ENCODE measurements around the gene PGLYRP1.

The PGLYRP1 gene

DNA sequence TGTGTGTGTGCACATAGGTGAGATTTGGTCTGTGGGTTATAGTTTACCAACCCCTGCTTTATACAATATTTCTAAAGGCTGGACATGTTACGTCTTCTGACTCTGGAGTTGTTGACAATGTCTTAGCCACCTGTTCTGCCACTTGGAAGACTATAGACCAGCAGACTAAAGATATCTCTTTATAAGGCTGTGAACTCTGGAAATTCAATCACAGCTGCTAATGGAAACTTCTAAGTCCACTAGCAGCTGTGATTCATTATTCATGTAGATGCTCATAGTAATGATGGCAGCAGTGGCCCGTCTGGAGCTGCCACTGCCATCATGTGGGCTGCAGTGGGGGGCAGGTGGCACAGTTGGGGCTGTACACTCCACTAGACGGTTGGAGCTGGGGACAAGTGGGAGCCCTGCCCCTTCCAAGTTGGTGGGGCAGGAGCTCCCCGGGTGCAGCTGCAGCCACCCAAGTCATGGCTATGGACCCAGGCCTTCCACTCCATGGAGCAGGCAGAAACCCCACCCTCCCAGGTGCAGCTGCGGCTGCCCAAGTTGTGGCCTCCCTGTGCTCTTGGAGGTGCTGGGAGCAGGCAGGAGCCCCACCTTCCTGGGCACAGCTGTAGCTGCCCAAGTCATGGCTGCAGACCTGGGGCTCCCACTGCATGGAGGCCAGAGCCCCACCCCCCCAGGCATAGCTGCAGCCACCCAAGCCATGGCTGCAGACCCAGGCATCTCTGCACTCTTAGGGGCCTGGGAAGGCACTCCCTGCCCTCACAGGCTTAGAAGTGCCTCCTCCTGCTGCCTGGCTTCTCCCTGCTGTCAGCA lies 9.1 kb upstream of the PGLYRP1 start:
- DNase-seq: no peak

DNA sequence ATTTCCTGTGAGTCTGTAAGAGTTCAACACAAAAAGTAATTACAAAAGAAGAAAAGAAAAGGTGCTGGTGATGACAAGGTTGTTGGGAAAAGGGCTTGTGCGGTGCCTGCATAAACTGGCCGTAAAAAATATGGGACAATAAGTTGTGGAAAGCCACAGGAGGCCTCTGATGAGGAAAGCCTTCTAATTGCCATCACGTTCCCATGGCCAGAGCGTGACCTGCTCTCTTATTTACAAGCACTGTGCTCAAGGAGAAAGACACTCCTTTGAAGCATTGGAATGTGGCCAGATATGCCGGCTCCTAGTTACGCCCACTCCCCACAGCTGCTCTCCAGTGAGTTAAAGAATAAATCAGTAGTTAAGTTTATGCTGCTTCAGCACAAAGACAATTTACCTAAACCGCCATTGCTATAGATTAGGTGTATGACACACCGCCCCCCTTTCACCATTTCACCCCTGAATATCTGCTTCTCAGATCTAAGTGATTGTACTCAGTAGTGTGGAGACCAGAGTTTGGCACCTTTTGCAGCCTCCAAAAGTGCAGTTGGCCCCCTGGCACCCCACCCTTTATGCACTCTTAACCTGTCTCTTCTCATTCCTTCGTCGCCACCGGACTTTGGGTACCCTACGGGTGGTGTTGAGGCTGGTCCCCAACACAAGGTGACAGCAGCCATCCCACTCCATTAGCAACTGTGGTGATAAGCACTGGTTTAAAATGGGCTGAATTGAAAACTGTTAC lies 8.1 kb upstream of the PGLYRP1 start:
- no peak for DNase-seq

DNA sequence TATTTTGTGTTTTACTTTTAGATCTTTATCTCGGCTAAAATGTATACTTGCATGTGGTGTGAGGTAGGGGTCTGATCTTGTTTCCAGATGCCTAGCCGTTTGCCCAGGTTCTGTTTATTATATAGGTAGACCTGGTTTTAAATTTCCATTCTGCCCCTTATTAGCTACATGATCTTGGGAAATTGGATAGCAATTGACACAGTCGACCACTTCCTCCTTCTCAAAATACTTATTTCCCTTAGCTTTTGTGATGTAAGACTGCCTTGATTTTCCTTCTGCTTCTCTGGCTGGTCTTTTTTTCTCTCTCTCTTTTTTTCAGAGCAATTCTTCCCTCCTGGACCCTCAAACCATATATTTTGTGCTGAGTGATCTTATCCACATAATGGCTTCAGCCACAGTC lies 3.0 kb upstream of the PGLYRP1 start:
- DNase-seq: no peak

DNA sequence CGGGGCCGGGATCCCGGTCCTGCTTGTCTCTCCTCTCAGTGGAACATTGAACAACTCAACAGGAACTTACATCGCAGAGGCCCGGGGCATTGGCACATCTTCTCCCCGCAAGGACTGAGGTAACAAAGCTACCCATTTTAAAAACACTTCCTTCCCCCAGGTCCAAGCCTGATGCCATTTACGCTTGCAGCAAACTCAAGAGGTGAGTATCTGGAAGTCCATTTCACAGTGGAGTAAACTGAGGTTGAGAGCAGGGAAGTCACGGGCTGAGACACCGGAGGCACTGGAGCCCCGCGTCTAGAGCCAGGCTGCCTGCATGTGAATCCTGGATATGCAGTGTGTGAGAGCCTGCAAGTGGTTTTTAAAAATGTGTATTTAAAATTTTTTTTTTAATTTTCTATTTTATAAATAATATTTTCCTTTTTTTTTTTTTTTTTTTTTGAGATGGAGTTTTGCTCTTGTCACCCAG lies 492 bp upstream of the PGLYRP1 start:
- DNase-seq: no peak

DNA sequence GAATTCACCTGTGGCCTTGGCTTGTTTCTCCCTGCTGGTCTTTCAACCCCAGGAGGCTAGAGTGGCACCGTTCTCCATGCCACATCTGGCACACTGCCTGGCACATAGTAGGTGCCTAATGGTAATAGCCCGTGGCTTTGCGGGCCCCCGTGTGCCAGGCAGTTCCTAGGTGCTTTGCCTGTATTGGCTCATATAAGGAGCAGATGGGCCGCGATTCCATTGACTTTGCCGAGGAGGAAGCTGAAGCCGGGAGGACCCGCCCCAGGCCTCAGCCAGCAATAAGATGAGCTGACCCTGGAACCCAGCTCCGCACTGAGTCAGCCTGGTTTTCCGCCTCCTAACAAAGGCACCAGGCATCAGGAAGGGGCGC lies 807 bp downstream of the PGLYRP1 start:
- no peak for DNase-seq

DNA sequence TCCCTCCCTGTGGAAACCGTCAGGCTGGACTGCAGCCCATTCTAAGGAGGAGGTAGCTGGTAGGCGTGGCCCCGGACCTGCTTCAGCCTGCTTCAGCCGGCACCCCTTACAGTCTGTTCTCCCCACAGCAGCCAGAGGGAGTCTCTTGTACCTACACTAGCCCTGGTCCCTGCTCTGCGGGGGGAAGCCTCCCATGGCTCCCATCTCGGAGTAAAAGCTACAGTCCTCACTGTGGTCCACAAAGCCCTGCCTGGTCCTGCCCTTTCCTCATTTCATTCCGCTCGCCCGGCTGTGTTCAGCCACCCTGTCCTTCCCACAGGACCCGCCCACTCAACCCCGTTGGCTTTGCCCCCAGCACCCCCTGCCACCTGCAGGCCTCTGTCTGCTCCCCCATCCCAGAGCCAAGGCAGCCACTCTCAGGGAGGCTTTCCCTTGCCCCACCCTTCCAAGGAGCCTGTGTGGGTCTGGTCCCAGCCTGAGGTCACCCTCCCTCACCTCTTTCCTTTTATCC lies 1.3 kb downstream of the PGLYRP1 start:
- no peak for DNase-seq

DNA sequence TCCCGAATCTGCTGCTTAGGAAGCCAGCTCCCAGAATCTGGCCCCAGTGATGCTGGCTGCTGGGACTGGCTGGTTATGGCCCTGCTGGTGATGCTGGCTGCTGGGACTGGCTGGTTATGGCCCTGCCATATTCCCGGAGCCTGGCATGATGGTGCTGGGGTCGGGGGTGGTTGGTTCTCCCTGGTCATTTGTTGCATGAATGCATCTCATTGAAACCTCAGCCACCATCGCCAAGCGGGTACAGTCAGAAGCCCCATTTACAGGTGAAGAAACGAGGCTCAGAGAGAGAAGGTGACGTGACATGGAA lies 2.1 kb downstream of the PGLYRP1 start:
- no peak for DNase-seq

DNA sequence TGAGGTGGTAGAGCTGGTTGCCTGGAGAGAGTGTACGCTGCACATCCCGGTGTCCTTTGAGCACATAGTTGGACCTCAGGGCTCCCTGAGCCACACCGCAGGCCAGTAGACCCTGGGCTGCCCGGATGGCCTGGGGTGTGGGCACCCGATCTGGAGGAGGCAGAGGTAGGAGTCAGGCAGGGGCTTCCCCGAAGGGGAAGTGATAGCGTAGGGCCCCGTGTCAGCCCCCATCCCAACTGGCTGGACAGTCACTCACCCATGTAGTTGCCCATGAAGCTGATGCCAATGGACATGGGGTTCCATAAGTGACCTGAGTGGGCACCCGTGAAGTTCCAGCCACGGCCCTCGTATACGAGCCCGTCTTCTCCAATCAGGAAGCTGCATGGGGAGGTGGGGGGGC lies 3.6 kb downstream of the PGLYRP1 start:
- no peak for DNase-seq

DNA sequence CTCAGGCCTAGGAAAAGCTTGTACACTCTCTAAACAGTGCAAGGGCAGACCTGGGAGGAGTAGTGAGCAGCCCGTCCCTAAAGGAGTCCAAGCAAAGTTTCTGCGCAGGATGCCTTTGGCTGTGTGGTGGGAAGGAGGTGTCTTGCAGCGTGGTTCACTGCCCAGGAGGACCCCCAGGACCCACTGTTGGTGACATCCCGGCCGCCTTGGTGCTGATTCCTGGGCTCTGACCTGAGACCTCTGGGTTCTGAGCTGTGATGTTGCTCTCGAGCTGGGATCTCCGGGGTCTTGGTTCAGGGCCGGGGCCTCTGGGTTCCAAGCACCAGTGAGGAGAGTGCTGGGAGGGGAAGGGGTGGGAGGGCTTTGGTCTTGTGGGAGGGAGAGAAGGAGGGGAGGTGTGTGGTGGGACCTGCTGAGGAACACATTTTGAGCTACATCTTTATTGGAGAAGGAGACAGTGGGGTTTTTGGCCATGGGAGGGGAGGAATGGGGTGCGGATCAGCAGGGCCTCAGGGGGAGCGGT lies 4.1 kb downstream of the PGLYRP1 start:
- DNase-seq: no peak

DNA sequence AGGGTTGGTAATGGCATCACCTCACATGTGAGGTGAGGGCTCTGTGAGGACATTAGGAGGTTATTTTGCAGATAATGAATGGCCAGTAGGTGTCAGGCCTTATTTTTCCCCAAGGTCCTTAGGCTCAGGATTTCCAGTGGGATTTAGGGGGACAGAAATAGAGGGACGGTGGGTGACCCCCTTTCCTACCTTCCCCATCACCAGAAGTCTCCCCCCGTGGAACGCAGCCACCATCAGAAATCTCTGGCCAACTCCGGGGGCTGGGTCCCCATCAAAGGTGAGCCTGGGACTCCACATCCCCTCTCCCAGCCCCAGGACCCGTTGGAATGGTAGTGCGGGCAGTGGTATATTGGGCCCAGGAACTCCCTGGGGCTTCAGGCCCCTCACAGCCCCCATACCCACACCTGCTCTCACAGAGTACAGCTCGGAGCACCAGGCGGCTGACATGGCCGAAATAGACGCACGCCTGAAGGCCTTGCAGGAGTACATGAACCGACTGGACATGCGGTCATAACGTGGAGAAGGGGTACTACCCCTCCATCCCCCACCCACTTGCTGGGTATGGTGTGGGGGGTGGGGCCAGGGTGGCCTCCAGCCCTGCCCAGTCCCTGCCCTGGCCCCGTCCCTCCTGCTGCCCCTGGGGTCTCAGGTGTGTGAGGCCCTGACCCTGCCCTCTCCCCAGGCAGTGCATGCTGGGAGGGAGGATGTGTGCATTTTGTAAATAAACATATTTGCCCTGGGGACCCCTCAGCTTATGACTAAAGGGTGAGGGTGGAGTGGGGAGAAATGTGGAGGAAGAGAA lies 4.8 kb downstream of the PGLYRP1 start:
- DNase-seq: no peak

DNA sequence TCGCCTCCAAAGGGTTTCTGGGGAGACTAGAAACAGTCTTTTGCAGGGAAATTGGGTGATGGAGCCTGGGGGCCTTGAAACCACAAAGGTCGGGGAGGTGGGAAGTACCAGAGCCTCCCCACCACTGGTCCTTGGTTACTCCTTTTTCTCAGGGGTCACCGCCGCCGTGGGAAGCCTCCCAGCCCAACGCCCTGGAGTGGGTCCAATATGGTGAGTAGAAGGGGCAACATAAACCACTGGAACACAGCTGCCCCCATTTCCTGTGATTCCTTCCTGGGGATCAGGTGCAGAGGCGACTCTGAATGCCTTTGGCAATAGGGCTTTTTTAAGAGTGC lies 5.8 kb downstream of the PGLYRP1 start:
- DNase-seq: no peak

DNA sequence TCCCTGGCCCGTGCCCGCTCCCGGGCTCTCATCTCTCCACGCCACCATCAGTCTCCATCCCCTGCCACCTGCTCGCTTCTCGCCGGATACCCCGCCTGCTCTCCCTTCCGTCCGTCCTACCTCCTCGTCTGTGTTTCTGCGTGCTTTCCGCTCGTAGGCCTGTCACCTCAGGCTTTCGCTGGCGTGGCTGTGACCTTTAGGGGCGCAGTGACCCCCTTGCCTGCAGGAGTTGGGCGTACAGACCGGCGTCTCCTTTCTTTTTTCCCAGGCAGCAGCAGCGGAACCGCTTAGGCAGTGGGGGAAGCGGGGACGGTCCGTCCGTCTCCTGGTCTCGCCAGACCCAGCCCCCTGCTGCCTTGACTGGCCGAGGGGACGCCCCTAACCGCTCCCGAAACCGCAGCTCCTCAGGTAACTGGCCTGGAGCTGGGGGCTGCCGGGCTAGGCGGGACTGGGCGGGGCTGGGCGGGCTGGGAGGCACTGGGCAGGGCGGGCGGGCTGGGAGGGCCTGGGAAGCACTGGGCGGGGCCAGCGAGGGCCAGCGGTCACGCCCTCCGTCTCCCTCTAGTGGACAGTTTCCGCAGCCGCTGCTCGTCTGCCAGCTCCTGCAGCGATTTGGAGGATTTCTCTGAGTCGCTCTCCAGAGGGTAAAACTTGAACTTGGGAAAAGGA lies 6.3 kb downstream of the PGLYRP1 start:
- peak; percentile 10 for DNase-seq

DNA sequence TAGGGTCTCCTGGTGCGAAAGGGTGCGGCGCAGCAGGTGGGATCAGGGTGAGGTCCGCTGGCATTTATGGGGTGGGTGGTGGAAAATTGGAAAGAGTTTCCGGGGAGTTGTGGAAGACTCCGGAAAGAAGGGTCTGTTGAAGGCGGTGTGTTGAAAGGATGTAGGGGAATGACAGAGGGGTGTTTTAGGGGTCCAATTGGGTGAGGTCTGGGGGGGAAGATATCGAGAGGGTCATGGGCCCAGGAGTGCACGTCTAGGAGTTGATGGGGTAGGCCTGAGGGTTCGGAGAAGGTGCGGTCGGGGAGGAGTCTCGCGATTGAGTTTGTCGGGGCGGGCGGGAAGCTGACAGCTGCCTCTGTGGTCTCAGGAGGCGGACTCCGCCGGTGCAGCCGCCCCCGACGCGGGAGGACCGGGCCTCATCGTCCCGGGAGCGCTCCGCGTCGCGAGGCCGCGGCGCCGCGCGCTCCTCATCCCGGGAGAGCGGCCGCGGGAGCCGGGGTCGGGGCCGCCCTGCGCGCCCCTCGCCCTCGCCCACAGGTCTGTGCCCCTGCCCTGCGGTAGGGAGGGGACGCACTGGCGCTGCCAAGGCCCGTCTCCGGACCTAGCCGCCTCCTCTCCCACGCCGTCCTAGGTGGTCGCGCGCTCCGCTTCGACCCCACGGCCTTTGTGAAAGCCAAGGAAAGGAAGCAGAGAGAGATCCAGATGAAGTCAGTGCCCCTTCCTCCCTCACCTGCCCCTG lies 7.0 kb downstream of the PGLYRP1 start:
- DNase-seq: no peak

DNA sequence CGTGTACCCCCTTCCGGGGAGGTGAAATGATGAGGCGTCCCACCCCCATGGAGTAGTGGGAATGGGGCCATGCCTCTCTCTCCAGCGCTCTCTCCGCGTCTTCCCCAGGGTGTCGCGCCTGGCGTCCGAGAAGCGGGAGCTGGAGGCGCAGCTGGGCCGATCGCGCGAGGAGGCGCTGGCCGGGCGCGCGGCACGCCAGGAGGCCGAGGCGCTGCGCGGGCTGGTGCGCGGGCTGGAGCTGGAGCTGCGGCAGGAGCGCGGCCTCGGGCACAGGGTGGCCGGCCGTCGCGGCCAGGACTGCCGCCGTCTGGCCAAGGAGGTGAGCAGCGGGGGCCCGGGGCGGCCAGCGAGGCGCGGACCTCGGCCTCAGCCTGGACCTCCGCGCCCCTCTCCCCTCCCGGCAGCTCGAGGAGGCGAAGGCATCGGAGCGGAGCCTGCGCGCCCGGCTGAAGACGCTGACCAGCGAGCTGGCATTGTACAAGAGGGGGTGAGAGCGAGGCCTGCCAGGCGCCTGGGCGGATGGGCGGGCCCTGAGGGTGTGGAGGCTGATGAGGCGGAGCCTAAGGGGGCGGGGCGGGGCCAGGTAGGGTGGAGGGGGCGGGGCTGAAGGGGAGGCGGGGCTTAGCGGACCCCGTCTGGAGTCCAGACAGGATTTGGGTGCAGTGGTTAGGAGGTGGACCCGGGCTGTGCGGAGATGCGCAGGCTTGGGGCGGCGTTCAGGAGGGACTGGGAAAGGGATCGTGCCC lies 7.7 kb downstream of the PGLYRP1 start:
- no peak for DNase-seq

DNA sequence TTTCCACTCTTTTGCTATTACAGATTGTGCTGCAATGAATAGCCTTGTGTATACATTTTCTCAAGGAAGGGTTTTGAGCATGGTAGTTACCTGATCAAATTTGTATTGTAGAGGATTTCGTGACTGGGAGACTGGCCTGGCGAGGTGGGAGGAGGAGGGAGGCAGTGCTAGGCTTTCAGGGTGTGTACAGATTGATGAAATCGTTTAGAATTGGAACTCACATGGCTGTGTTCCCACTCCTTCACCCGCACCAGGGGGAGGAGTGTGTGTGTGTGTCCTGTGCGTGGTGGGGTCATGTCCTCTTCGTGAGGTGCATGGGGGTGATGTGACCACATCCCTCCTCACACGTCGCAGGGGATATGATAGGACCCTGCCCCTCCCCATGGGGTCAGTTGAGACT lies 8.3 kb downstream of the PGLYRP1 start:
- DNase-seq: no peak

DNA sequence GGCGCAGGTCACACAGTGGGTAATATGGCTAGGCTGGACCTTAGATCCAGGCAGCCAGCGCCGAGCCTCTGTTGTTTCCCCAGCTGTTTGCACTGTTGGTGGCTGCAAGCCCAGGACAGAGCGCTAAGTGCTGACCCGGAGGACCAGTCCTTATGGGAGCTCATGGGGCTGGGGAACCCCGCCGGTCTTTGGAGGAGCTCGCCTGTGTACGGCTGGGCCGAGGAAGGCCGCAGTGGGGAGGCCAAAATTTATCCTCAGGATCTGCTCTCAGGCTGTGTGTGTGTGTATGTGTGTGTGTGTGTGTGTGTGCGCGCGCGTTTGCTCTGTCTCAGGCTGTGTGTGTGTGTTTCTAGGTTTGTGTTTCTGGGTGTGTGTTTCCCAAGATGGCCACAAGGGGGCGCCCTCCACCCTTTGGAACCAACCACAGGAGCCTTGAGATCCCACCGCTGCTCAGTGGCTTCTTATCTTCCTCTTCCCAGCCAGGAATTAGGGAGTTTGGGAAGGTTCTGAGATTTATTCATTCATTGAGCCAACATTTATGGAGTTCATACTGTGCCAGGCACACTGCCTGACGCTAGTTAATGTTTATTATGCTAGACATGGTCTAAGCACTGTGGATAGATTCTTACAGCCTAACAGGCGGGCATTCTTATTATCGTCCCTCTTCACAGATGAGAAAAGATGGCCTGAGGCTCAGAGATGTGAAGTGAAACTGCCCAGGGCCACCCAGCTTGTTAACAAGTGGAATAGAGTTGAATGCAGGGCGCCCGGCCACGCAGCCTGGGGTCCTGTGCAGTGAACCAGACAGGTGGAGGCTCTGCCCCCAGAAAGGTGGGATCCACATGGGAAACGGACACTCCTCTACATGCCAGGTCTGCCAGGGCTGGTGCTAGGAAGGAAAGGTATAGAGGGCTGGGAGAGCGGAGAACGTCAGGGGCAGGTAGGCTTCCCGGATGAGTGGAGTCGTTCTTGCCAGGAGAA lies 13.0 kb downstream of the PGLYRP1 start:
- no peak for DNase-seq

DNA sequence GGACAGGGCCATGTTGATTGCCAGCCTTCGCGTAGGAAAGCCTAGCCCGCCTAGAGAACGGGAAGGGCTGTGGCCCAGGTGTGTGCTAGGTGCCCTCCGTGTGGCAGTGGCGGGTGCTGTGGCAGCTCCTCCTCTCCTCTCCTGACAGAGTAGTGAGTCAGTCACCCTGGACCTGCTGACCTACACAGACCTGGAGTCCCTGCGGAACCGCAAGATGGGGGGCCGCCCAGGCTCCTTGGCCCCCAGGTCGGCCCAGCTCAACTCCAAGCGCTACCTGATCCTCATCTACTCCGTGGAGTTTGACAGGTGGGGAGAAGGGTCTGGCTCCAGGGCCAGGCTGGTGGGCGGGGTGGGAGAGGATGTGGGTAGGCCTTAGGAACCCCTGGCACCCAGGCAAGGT lies 16.4 kb downstream of the PGLYRP1 start:
- DNase-seq: no peak

DNA sequence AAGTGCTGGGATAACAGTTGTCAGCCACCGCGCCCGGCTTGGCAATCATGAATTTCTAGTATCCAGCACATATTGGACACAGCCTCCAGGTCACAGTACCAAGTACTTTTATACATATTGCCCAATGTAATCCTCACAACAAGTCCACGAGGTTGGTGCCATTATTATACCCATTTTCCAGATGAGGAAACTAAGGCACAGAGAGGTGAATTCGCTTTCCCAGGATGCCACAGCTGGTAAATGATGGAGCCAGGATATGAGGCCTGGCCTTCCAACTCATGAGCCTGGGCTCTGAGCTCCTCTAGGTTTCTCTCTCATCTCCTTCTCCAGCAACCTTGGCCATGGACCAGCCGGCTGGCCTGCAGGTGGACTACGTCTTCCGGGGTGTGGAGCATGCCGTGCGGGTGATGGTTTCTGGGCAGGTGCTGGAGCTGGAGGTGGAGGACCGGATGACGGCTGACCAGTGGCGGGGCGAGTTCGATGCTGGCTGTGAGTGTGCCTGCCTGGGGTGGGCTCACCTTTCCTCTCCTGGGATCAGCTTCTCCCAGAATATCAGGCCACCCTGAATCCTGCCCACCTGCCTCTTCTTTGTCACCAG lies 20.1 kb downstream of the PGLYRP1 start:
- DNase-seq: no peak

DNA sequence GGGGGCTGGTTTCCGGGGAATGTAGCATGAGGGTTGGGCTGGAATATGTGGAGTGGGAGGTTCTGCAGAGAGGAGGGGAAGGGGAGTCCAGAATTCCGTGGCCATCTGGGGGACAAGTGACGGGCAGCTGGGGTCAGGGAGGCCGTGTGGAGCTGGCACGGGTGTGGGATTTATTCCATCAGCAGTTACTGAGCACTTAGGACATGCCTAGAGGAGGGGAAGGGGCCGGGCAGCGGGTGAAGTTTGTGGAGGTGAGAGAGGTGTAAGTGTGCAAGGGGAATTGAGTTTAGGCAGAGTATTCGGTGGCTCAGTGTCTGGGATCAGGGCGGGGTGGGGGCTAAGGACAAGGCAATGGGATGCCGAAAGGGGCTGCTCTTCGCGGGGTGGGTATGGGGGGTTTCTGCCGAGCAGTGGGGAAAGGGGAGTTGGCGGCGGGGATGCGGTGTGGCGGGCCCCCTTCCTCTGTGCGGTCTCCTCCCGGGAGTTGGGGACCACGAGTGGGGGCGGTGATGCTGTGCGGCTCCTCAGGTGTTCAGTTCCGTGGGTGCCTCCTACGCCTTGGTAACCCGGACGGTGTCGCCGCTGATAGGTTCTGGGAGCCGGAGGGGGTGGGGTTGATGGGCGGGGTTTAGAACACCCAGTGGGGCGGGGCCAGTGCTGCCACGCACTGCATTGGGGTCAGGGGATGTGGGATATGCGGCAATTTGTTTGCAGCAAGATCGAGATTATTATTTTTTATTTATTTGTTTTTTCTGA lies 22.2 kb downstream of the PGLYRP1 start:
- no peak for DNase-seq
